ENCODE results near the gene MMP14. TPM values are rescaled to one million over a fixed set of nuclear protein-coding genes. Genes with fewer than 3 reads are reported as not detected.

The MMP14 gene
- total and polyA plus RNA-seq, 2 of the 13 experiments (the other 11 are each of a cell fraction or from before 2014, with no cell fraction given) = 5.2 to 9.8 TPM

DNA sequence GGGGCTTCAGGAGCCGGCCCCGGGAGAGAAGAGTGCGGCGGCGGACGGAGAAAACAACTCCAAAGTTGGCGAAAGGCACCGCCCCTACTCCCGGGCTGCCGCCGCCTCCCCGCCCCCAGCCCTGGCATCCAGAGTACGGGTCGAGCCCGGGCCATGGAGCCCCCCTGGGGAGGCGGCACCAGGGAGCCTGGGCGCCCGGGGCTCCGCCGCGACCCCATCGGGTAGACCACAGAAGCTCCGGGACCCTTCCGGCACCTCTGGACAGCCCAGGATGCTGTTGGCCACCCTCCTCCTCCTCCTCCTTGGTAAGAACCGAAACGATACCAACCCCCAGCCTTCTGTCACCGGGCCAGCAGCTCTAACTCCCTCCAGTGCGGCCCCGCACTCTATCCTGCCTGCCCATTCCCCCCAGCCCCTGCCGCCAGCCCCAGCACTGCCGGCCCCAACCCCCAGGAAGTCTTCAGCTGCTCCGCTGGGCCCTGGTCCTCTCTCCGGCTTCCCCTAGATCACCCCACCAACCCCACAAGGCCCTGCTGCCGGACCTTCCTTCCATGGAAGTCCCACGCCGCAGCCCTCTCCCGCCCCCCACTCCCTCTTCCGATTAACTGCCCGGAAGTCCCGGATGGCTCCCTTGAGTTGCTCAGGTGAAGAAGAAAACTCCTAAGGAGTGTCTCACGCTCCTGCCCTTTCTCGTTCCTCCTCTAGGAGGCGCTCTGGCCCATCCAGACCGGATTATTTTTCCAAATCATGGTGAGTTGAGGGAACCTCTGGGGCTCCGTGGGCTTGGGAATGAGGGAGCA, 35.8 kb downstream of the MMP14 start (continued):
- TF ChIP-seq, protein P1, sequence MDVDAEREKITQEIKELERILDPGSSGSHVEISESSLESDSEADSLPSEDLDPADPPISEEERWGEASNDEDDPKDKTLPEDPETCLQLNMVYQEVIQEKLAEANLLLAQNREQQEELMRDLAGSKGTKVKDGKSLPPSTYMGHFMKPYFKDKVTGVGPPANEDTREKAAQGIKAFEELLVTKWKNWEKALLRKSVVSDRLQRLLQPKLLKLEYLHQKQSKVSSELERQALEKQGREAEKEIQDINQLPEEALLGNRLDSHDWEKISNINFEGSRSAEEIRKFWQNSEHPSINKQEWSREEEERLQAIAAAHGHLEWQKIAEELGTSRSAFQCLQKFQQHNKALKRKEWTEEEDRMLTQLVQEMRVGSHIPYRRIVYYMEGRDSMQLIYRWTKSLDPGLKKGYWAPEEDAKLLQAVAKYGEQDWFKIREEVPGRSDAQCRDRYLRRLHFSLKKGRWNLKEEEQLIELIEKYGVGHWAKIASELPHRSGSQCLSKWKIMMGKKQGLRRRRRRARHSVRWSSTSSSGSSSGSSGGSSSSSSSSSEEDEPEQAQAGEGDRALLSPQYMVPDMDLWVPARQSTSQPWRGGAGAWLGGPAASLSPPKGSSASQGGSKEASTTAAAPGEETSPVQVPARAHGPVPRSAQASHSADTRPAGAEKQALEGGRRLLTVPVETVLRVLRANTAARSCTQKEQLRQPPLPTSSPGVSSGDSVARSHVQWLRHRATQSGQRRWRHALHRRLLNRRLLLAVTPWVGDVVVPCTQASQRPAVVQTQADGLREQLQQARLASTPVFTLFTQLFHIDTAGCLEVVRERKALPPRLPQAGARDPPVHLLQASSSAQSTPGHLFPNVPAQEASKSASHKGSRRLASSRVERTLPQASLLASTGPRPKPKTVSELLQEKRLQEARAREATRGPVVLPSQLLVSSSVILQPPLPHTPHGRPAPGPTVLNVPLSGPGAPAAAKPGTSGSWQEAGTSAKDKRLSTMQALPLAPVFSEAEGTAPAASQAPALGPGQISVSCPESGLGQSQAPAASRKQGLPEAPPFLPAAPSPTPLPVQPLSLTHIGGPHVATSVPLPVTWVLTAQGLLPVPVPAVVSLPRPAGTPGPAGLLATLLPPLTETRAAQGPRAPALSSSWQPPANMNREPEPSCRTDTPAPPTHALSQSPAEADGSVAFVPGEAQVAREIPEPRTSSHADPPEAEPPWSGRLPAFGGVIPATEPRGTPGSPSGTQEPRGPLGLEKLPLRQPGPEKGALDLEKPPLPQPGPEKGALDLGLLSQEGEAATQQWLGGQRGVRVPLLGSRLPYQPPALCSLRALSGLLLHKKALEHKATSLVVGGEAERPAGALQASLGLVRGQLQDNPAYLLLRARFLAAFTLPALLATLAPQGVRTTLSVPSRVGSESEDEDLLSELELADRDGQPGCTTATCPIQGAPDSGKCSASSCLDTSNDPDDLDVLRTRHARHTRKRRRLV (CRISPR knock-in tag; IDR thresholded peaks at IDR 0.05) = no peak
- TF ChIP-seq FIP1L1 (IDR thresholded peaks at IDR 0.05; ENCODE audit: borderline replicate concordance, insufficient read depth, low read depth, low read length) (no peak), ZSCAN22 (CRISPR knock-in tag; IDR thresholded peaks at IDR 0.05) (0 out of 2 replicates have a peak, but pooled peaks have one; percentile 13), MTF1 (CRISPR knock-in tag; IDR thresholded peaks at IDR 0.05) (no peak), ZNF430 (CRISPR knock-in tag; IDR thresholded peaks at IDR 0.05) (no peak; the same call in 1 of the 2 replicates), NFE2 (CRISPR knock-in tag; IDR thresholded peaks at IDR 0.05) (no peak), SMYD3 (CRISPR knock-in tag; IDR thresholded peaks at IDR 0.05) (no peak), STAG1 (CRISPR knock-in tag; IDR thresholded peaks at IDR 0.05) (peak; percentile 86), CHD2 (IDR thresholded peaks at IDR 0.05; ENCODE audit: low read depth, low read length) (no peak), NR3C1 (CRISPR knock-in tag; IDR thresholded peaks at IDR 0.05) (no peak), ZNF232 (CRISPR knock-in tag; IDR thresholded peaks at IDR 0.05; ENCODE audit: borderline replicate concordance) (no peak), YEATS4 (CRISPR knock-in tag; IDR thresholded peaks at IDR 0.05; ENCODE audit: borderline replicate concordance) (no peak), ZC3H13 (CRISPR knock-in tag; IDR thresholded peaks at IDR 0.05) (no peak), GPN1 (CRISPR knock-in tag; IDR thresholded peaks at IDR 0.05; ENCODE audit: borderline replicate concordance) (no peak), CBX5 (CRISPR knock-in tag; IDR thresholded peaks at IDR 0.05; ENCODE audit: borderline replicate concordance) (peak; percentile 10; the same call in 1 of the 2 replicates), ZSCAN30 (CRISPR knock-in tag; IDR thresholded peaks at IDR 0.05) (no peak; the same call in 1 of the 2 replicates)
- TF ChIP-seq, protein P2, sequence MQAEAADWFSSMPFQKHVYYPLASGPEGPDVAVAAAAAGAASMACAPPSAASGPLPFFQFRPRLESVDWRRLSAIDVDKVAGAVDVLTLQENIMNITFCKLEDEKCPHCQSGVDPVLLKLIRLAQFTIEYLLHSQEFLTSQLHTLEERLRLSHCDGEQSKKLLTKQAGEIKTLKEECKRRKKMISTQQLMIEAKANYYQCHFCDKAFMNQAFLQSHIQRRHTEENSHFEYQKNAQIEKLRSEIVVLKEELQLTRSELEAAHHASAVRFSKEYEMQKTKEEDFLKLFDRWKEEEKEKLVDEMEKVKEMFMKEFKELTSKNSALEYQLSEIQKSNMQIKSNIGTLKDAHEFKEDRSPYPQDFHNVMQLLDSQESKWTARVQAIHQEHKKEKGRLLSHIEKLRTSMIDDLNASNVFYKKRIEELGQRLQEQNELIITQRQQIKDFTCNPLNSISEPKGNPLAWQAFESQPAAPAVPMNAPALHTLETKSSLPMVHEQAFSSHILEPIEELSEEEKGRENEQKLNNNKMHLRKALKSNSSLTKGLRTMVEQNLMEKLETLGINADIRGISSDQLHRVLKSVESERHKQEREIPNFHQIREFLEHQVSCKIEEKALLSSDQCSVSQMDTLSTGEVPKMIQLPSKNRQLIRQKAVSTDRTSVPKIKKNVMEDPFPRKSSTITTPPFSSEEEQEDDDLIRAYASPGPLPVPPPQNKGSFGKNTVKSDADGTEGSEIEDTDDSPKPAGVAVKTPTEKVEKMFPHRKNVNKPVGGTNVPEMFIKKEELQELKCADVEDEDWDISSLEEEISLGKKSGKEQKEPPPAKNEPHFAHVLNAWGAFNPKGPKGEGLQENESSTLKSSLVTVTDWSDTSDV (CRISPR knock-in tag; IDR thresholded peaks at IDR 0.05) = no peak
- TF ChIP-seq, protein P3, sequence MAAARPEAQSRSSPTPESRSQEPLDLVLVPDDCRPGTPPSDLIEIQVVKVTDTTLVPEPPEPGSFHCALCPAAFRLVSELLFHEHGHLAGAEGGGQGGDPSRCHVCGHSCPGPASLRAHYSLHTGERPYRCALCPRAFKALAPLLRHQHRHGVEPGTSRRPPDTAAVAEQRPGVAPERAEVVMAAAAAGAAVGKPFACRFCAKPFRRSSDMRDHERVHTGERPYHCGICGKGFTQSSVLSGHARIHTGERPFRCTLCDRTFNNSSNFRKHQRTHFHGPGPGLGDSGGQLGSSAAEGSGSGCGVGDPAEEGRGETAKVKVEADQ (CRISPR knock-in tag; IDR thresholded peaks at IDR 0.05; ENCODE audit: borderline replicate concordance) = peak; percentile 51; the same call in 1 of the 2 replicates
- TF ChIP-seq, protein P4, sequence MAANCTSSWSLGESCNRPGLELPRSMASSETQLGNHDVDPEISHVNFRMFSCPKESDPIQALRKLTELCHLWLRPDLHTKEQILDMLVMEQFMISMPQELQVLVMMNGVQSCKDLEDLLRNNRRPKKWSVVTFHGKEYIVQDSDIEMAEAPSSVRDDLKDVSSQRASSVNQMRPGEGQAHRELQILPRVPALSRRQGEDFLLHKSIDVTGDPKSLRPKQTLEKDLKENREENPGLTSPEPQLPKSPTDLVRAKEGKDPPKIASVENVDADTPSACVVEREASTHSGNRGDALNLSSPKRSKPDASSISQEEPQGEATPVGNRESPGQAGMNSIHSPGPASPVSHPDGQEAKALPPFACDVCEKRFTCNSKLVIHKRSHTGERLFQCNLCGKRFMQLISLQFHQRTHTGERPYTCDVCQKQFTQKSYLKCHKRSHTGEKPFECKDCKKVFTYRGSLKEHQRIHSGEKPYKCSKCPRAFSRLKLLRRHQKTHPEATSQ (CRISPR knock-in tag; IDR thresholded peaks at IDR 0.05; ENCODE audit: borderline replicate concordance) = no peak
